Measurements from ENCODE around the gene LIN9.

DNA sequence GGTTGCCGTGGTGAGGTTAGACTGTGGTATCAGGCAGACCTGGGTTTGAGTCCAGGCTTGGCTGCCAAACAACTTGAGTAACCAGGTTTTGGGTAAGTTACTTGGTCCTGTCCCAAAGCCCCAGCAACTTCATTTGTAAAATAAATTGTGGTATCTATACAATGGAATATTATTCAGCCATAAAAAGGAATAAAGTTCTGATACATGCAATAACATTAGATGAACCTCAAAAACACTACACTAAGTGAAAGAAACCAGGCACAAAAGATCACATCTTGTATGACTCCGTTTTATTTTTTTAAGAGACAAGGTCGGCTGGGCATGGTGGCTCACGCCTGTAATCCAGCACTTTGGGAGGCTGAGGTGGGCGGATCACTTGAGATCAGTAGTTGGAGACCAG, 101.9 kb downstream of the LIN9 start:
- TF ChIP-seq CTCF (IDR thresholded peaks at IDR 0.05) (no peak), POLR2A (IDR thresholded peaks at IDR 0.05) (no peak), POLR2AphosphoS5 (IDR thresholded peaks at IDR 0.05) (no peak), EP300 (IDR thresholded peaks at IDR 0.05) (no peak)

Data from sigmoid colon (tissue), 4 donors.